SKM-1 treated with dmso at 0.1 percent for 144 hours (cell line): ENCODE results near the gene C1RL.

Source experiments
- DNase-seq: peaks from one replicate; lab custom pipeline; 2025; ENCODE audit not compliant: unreplicated experiment; lab: John Stamatoyannopoulos, UW

Gene C1RL, protein sequence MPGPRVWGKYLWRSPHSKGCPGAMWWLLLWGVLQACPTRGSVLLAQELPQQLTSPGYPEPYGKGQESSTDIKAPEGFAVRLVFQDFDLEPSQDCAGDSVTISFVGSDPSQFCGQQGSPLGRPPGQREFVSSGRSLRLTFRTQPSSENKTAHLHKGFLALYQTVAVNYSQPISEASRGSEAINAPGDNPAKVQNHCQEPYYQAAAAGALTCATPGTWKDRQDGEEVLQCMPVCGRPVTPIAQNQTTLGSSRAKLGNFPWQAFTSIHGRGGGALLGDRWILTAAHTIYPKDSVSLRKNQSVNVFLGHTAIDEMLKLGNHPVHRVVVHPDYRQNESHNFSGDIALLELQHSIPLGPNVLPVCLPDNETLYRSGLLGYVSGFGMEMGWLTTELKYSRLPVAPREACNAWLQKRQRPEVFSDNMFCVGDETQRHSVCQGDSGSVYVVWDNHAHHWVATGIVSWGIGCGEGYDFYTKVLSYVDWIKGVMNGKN

GRCh38 chr12:7108796-7109571, at the start of gene C1RL:
C1RL (minus strand) TSS chr12:7109214; CDS start chr12:7109180, 34 bp downstream.
- DNase-seq = peak; percentile 64

- DNase-seq = no peak
Observed at GRCh38 chr12:7157391-7157790, 48.4 kb upstream of the C1RL start.

- DNase-seq = no peak
Observed at GRCh38 chr12:7156259-7157197, 47.5 kb upstream of the C1RL start.

DNA sequence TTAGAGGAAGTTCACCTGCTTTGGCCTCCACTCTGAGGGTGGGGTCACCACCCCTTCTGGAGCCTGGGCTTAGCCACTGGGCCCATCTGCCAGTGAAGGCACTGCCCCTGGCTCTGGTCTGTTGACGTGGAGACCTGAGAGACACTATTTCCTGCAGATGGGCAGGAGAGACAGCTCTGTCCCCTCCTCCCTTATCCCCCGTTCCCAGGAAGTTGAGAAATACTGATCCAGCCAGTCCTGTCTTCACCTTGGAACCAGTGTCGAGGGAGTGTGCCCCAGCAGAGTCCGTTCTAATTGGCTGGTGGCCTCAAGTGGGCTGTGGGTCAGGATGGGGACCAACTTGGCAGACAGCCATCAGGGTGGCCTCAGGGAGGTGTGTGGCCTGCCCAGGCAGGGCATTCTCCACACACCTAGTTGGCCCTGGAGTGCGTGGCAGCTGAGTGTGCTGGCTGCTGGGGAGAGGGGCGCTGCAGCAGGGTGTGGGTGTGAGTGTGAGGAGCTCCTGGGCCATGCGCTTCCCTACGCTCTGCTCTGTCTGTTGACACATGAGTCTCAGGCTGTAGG, 46.5 kb upstream of the C1RL start:
- no peak for DNase-seq

- no peak for DNase-seq
Observed at GRCh38 chr12:7154901-7155470, 46.0 kb upstream of the C1RL start.

- no peak for DNase-seq
Observed at GRCh38 chr12:7154042-7154441, 45.0 kb upstream of the C1RL start.

- DNase-seq = no peak
Observed at GRCh38 chr12:7152818-7153217, 43.8 kb upstream of the C1RL start.

DNA sequence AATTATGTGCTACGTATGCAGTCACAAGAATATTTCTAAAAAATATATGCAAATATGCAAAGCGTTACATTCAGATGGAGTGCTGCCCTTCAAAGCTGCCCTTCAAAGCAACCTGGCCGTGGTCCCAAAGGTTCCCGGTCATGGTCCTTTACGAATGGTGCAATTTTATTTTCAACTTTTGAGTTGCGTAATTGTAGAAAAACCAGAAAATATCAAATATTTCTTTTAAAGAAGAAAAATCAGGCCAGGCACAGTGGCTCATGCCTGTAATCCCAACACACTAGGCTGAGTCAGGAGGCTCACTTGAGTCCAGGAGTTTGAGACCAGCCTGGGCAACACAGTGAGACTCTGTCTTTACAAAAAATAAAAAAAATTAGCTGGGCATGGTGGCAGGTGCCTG, 42.5 kb upstream of the C1RL start:
- DNase-seq = no peak

- no peak for DNase-seq
Observed at GRCh38 chr12:7150841-7151240, 41.8 kb upstream of the C1RL start.

DNA sequence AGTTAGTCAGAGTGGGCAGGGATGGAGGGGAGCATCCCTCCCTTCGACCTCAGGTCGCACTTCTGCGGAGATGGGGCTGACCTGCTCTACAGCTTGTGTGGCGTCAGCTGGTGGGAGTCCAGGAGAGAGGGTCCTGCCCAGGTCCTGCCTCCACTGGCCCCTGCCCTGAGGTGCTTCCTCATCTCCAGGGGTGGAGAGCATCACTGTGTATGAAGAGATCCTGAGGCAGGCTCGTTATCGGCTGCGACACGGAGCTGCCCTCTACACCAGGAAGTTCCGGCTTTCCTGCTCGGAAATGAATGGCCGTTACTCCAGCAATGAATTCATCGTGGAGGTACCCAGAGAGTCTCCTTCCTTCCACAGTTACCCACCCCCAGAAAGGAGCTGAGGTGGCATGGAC, 41.3 kb upstream of the C1RL start:
- no peak for DNase-seq

GRCh38 chr12:7146906-7147305, 37.9 kb upstream of the C1RL start:
- DNase-seq = no peak

DNA sequence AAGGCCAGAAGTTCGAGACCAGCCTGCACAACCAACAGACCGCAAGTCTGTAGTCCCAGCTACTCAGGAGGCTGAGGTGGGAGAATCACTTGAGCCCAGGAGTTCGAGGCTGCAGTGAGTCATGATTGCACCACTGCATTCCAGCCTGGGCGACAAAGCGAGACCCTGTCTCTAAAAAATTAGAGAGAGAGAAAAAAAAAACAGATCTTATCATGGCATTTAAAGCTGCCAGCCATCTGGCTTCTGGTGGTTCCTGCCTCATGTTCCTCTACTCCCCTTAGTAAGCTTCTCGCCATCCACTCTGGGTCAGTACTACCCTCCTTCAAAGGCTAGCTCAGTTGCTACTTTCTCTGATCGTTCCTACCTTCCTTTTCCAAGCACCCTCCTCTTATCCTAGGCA, 37.2 kb upstream of the C1RL start:
- DNase-seq = no peak

- no peak for DNase-seq
Observed at GRCh38 chr12:7145671-7146070, 36.7 kb upstream of the C1RL start.

GRCh38 chr12:7144414-7145120, 35.6 kb upstream of the C1RL start:
- DNase-seq = no peak

- no peak for DNase-seq
Observed at GRCh38 chr12:7143564-7143963, 34.5 kb upstream of the C1RL start.

- no peak for DNase-seq
Observed at GRCh38 chr12:7142809-7143465, 33.9 kb upstream of the C1RL start.

GRCh38 chr12:7142056-7142644, 33.1 kb upstream of the C1RL start:
- DNase-seq = peak; percentile 19

- no peak for DNase-seq
Observed at GRCh38 chr12:7141351-7142005, 32.5 kb upstream of the C1RL start.
